Endothelial cell (in vitro differentiated cells): ENCODE data around the gene CYP8B1. TPM values are rescaled to one million over a fixed set of nuclear protein-coding genes. Genes with fewer than 3 reads are reported as not detected.

Experiments
- DNase-seq: peaks from one replicate; pipeline ENCODE4 v3.0.0; 2021; ENCODE audit warnings: low spot score
- H3K27ac Mint-ChIP-seq: one replicate; pipeline ENCODE4 v1.8.0; 2021; ENCODE audit warnings: mixed read lengths, inconsistent platforms; ENCODE audit not compliant: unreplicated experiment
- H3K27me3 Mint-ChIP-seq: one replicate; pipeline ENCODE4 v1.8.0; 2021; ENCODE audit warnings: mild to moderate bottlenecking, moderate library complexity, mixed read lengths, inconsistent platforms; ENCODE audit not compliant: unreplicated experiment
- H3K36me3 Mint-ChIP-seq: one replicate; pipeline ENCODE4 v1.8.0; 2021; ENCODE audit warnings: mild to moderate bottlenecking, low read depth, mixed read lengths, inconsistent platforms; ENCODE audit not compliant: unreplicated experiment
- H3K4me1 Mint-ChIP-seq: one replicate; pipeline ENCODE4 v1.8.0; 2021; ENCODE audit warnings: mild to moderate bottlenecking, mixed read lengths, inconsistent platforms; ENCODE audit not compliant: unreplicated experiment
- H3K4me3 Mint-ChIP-seq: one replicate; pipeline ENCODE4 v1.8.0; 2021; ENCODE audit warnings: mild to moderate bottlenecking, mixed read lengths, inconsistent platforms; ENCODE audit not compliant: unreplicated experiment
- H3K9me3 Mint-ChIP-seq: one replicate; pipeline ENCODE4 v1.8.0; 2021; ENCODE audit warnings: mixed read lengths, inconsistent platforms; ENCODE audit not compliant: unreplicated experiment
- CTCF ChIP-seq: fragments of 200-600 bp; sonication (generic); IDR thresholded peaks from one replicate; pipeline ENCODE4 v1.5.0; 2021; ENCODE audit warnings: antibody characterized with exemption; ENCODE audit not compliant: unreplicated experiment
- total RNA-seq: library from RNA; stranded (reverse); fragmentation: NEBNext Ultra II Directional; extraction: Animal tissue kit (Norgen Biotek cat#: 25700); gene quantifications from one replicate; pipeline ENCODE4 v1.2.1, GENCODE V29; 2021; ENCODE audit not compliant: unreplicated experiment

Gene CYP8B1
- total RNA-seq, 1 donor from 2014 or later: not detected

GRCh38 chr3:42877881-42878280 lies 2.2 kb upstream of the CYP8B1 start:
- H3K36me3 Mint-ChIP-seq: no peaks in the 10 kb centered on the region
- H3K9me3 Mint-ChIP-seq: no peaks in the 10 kb centered on the region
- H3K27me3 Mint-ChIP-seq: no peaks in the 10 kb centered on the region
- H3K27ac Mint-ChIP-seq: no peak overlapping the region
- no peak overlapping the region for H3K4me3 Mint-ChIP-seq
- DNase-seq: no peak
- H3K4me1 Mint-ChIP-seq: peaks cover 6% of the 10 kb centered on the region
- no peak for TF ChIP-seq CTCF

GRCh38 chr3:42876940-42877720 lies 1.5 kb upstream of the CYP8B1 start:
- TF ChIP-seq CTCF: no peak
- H3K9me3 Mint-ChIP-seq: no peaks in the 10 kb centered on the region
- peaks cover 6% of the 10 kb centered on the region for H3K4me1 Mint-ChIP-seq
- no peak overlapping the region for H3K27ac Mint-ChIP-seq
- DNase-seq: no peak
- no peaks in the 10 kb centered on the region for H3K27me3 Mint-ChIP-seq
- H3K36me3 Mint-ChIP-seq: no peaks in the 10 kb centered on the region
- no peak overlapping the region for H3K4me3 Mint-ChIP-seq

- peaks cover 4% of the 10 kb centered on the region for H3K4me1 Mint-ChIP-seq
- no peak for DNase-seq
- no peak for TF ChIP-seq CTCF
- H3K27me3 Mint-ChIP-seq: no peaks in the 10 kb centered on the region
- no peaks in the 10 kb centered on the region for H3K36me3 Mint-ChIP-seq
- H3K9me3 Mint-ChIP-seq: no peaks in the 10 kb centered on the region
- no peak overlapping the region for H3K4me3 Mint-ChIP-seq
- H3K27ac Mint-ChIP-seq: no peak overlapping the region
These were observed 722 bp upstream of the CYP8B1 start for GRCh38 chr3:42876401-42876800.

GRCh38 chr3:42874749-42875148 lies 930 bp downstream of the CYP8B1 start:
- no peak overlapping the region for H3K27ac Mint-ChIP-seq
- DNase-seq: no peak
- TF ChIP-seq CTCF: no peak
- no peaks in the 10 kb centered on the region for H3K4me1 Mint-ChIP-seq
- no peaks in the 10 kb centered on the region for H3K9me3 Mint-ChIP-seq
- H3K4me3 Mint-ChIP-seq: no peak overlapping the region
- no peaks in the 10 kb centered on the region for H3K27me3 Mint-ChIP-seq
- no peaks in the 10 kb centered on the region for H3K36me3 Mint-ChIP-seq

GRCh38 chr3:42873221-42873982 lies 2.3 kb downstream of the CYP8B1 start:
- no peaks in the 10 kb centered on the region for H3K36me3 Mint-ChIP-seq
- no peak overlapping the region for H3K27ac Mint-ChIP-seq
- no peaks in the 10 kb centered on the region for H3K9me3 Mint-ChIP-seq
- no peak for TF ChIP-seq CTCF
- no peaks in the 10 kb centered on the region for H3K4me1 Mint-ChIP-seq
- peaks cover 3% of the 10 kb centered on the region for H3K27me3 Mint-ChIP-seq
- no peak for DNase-seq
- no peak overlapping the region for H3K4me3 Mint-ChIP-seq
